ENCODE results near the gene CYSLTR2.
"Not testable (repeated sequence)": the region's sequence is repeated elsewhere in the genome, so short reads cannot be mapped to it uniquely, and the experiment has no call there.

CYSLTR2 gene

DNA sequence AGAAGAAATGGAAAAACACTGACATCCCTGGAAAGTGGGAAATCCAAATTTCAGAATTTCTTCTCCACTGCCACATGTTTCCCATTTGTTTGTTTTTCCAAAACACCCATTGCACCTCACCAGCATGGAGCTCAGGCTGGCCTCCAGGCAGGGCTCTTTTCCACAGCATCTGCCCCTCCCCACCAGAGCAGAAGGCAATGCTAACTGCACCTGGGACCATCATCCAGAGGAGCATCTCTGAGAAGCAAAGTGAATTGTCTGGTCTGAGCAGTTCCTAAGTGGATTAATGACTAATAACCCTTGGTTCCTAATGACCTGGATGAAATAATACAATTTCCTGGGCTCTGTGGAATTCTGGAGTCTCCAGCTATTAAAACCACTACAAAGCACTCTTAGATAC is 8.8 kb upstream of the CYSLTR2 start:
- no peak for DNase-seq (ENCODE audit: low read depth in 2 of 2)

DNA sequence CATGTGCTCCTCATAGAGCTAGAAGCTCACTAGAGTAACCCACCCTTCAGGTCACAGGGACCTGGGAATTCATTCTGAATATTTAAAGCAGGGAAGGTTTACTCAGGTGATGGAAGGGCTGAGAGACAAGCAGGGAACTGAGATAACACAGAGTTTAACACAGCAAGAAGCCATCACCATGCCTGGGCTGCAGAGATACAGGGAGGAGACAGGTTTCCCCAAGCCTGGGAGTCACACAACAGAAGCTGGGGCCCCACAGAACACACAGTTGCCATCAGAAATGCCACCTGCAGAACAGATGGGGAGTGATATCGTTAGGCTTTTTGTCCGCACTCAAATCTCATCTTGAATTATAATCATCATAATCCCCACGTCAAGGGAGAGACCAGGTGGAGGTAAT is 7.9 kb upstream of the CYSLTR2 start:
- no peak for DNase-seq (ENCODE audit: low read depth in 2 of 2)

DNA sequence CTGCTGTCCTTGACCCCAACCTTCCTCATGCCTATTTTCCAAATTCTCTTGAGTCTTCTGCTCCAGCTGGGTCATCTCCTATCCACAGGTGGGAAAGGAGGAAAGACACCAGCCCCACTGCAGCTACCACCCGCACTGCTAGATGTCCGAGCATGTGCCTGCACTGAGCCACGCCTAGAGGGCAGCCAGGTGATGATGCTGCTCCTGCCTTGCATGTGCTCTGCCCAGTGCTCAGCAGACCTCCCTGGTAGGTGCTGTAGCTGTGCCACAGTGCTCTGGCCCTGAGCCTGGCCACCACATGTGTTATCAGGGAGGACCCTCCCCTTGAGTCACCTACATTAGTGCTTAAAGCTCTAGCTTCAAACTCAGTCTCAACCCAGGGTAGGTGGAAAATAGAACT is 6.9 kb upstream of the CYSLTR2 start:
- DNase-seq (ENCODE audit: low read depth in 2 of 2): no peak

DNA sequence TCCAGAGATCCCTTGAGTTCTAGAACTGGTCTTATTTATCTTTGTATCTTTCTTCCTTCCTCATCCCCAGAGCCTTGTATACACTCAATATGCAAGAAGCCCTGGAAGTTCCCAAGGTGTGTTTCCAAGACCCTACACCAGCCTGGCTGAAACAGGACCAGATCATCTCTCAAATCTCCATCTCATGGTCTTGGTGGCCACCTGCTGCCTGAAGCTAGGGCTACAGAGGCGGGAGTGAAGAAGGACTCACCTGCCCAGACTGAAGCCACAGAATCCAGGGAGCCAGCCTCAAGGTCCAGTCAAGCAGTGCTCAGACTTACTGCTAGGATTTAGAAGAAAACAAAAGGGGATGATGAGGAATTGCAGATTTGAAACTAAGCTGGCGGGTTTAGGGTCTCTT is 6.1 kb upstream of the CYSLTR2 start:
- no peak for DNase-seq (ENCODE audit: low read depth in 2 of 2)

DNA sequence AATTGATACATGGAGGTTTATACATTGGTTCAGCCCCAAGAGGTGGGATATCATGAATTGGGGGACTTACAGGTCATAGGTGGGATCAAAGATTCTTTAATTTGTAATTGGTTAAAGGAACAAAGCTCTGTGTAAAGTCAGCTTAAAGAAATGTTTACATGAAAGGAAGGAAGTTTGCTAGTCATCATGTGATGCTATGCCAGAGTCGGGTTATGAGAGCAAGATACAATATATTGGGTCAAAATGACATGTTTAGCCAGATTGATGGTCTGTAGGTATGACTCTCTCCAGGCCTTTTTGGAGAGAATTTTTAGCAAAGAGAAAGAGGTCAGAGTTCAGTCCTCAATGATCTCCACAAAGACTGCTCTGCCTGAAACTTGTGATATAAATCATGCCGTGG is 5.3 kb upstream of the CYSLTR2 start:
- DNase-seq (ENCODE audit: low read depth in 2 of 2): no peak

DNA sequence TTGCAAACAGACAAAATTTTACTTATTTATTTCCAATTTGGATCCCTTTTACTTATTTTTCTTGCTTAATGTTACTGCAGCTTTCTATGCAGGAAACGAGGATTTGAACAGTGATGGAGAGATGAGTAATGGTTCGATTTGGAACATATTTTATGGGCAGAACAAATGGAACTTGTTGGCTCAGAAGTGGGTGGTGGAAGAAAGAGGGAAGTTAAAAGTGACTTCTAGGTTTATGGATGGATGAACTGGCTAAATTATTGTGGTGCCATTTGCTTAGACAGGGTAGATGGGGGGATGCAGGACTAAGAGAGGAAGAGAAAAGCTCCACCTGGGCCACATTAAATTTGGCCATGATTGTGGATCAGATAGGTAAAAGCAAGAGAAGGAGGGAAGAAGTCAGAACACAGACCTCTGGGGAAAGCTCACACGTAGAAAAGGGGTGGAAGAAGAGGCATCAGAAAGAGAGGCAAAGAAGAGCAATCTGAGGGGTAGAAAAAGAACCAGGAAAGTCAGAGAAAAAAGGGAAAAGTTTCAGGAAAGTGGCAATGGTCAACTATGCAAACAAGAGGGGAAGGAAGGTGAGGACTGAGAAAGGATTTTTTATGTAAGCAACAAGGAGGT is 768 bp upstream of the CYSLTR2 start:
- no peak for DNase-seq (ENCODE audit: low read depth in 2 of 2)

DNA sequence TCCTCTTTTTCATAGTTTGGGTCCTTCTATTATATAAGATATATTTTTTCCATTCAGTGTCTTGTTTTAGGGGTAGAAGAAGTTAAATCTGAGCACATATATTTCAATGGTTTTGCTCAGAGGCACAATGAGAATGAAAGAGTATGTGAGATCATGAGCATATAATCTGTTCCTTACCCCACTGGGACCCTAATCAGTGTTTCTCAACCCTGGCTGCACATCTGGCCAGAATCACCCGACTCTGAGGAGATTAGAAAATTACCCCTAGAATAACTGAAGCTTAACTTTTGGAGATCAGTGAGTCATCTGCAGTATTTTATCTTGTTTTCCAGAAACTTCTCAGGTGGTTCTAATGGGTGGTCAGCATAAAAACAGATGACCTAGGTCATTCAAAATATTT is 782 bp downstream of the CYSLTR2 start:
- no peak for DNase-seq (ENCODE audit: low read depth in 2 of 2)

DNA sequence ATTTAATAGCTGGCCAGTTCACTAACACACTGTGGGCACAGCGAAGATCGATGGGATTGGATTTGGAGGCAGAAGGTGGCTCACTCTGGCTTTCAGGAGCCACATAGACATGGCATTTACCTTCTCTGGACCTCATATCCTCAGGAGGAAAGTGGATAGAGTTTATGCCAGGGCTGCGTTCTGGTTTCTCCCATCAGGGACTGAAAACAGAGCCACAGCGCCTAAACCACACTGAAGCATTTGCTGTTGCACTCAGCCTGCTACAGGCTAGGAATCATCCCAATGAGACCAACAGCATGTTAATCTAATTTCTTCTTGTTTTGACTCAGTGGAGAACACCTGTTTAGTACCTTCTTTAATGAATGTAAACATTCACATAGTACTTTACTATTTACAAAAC is 1.6 kb downstream of the CYSLTR2 start:
- DNase-seq (ENCODE audit: low read depth in 2 of 2): no peak

DNA sequence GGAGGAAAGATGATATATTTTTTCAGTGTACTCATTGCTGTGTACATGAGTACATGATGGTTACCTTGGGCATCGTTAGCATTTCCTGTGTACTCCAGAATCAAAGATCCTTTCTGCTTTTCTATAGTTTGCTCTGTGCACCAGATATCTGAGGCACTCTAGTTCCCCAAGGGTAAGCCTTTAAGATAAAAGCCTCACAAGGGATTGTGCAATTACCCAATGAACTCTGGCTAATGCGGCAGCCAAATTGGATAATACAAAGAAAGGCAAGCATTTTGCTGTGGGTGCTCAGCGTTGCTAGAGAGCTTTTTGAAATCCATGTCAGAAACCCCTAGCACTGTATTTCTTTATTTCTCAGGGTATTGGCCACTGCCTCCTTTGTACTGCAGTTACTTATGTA is 2.9 kb downstream of the CYSLTR2 start:
- no peak for DNase-seq (ENCODE audit: low read depth in 2 of 2)

DNA sequence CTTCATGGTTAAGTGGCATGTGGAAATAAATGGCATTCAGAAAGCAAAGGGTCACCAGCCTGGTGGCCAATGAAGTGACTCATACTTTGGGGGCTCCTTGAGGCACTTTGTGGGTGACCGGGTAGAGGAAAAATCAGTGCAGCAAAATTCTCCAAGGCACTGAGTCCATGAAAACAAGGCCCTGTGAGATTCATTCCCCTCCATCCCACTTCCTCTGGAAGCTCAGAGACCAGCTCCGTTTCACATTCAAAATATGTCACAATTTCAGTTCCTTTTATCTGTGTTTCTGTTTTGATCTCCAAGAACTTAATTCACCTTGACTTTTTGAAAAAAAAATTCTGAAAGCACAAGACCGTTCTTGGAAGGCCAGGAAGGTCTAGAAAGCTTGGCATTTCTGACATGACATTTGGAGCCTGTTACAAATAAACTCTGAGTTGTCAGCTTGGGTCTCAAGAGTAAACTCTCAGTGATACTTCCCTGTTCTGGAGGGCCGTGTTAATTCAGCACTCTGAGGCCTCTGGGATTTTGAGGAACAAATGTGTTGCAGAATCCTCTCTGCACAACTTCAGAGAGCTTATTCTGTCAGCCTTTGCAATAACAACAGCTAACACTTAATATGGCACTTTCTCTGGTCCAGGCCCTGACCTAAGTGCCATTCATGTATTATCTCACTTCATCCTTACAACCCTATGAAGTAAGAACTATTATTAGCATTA is 6.8 kb downstream of the CYSLTR2 start:
- DNase-seq (ENCODE audit: low read depth in 2 of 2): no peak

DNA sequence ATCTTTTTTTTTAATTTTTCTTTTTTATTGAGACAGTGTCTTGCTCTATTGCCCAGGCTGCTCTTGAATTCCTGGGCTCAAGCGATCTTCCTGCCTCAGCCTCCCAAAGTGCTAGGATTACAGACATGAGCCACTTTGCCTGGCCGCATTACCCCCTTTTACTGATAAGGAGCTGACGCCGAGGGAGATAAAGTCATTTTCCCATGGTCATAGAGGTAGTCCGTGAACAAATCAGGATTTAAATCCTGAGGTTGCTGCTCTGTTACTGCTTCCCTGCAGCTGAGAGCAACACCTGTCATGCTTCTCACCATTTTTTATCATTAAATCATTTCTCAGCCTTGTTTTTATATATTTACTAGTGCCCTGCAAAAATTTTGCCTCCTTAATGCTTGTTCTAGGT is 7.4 kb downstream of the CYSLTR2 start:
- no peak for DNase-seq (ENCODE audit: low read depth in 2 of 2)

DNA sequence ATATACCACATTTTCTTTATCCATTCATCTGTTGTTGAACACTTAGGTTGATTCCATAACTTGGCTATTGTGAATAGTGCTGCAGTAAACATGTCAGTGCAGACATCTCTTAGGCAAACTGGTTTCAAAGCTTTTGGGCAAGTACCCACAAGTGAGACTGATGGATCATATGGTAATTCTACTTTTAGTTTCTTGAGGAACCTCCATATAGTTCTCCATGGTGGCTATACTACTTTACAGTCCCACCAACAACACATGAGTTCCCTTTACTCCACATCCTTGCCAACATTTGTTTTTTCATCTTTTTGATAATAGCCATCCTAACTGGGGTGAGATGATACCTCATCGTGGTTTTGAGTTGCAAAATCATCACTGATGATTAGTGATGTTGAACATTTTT is 8.5 kb downstream of the CYSLTR2 start:
- DNase-seq (ENCODE audit: low read depth in 2 of 2): no peak

DNA sequence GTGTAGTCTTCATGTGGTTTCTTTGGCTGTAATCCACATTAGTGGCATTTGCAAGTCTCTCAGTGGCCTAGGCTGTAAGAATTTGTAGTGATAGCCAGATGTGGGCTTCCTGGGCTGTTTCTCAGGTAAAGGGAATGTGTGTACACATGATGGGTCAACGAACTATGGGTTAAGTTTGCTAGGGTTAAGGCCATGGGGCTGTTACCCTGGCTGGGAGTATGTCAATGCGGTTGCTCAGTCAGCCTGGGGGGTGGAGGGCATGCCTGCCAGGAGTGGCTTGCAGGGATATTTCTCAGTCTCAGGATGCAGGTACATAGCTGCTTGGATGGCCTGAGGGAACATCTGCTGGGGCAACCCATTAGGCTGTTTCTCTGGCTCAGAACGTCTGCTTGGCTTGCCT is 13.4 kb downstream of the CYSLTR2 start:
- DNase-seq (ENCODE audit: low read depth in 2 of 2): no peak

DNA sequence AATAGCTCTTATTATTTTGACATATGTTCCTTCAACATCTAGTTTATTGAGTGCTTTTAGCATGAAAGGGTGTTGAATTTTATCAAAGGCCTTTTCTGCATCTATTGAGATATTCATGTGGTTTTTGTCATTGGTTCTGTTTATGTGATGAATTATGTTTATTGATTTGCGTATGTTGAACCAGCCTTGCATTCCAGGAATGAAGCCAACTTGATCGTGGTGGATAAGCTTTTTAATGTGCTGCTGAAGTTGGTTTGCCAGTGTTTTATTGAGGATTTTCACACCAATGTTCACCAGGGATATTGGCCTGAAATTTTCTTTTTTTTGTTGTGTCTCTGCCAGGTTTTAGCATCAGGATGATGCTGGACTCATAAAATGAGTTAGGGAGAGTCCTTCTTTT is 17.7 kb downstream of the CYSLTR2 start:
- DNase-seq (ENCODE audit: low read depth in 2 of 2): not testable (repeated sequence)

DNA sequence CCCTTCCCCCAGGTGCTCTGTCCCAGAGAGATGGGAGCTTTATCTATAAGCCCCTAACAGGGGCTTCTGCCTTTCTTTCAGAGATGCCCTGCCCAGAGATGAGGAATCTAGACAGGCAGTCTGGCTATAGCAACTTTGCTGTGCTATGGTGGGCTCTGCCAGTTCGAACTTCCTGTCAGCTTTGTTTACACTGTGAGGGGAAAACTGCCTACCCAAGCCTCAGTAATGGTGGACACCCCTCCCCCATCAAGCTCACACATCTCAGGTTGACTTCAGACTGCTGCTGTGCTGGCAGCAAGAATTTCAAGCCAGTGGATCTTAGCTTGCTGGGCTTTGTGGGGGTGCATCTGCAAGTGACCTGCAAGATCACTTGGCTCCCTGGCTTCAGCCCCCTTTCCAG is 21.5 kb downstream of the CYSLTR2 start:
- DNase-seq (ENCODE audit: low read depth in 2 of 2): no peak

DNA sequence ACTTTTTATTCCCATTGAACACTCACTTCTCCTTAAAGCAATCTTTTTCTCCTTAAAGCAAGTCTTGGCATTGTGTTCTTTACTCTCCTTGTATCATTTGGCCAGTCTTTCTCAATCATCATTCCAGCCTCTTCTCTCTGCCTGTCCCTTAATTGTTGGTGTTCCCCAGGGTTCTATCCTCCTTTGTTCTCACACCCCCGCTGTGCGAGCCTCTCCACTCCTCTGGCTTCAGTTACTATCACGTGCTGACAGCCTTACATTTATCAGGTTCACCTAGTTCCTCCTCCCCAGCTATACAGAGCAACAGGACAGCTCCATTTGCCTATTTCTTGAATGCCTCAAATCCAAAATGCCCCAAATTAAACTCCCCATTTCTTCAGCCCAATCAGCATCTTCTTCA is 24.6 kb downstream of the CYSLTR2 start:
- no peak for DNase-seq (ENCODE audit: low read depth in 2 of 2)

DNA sequence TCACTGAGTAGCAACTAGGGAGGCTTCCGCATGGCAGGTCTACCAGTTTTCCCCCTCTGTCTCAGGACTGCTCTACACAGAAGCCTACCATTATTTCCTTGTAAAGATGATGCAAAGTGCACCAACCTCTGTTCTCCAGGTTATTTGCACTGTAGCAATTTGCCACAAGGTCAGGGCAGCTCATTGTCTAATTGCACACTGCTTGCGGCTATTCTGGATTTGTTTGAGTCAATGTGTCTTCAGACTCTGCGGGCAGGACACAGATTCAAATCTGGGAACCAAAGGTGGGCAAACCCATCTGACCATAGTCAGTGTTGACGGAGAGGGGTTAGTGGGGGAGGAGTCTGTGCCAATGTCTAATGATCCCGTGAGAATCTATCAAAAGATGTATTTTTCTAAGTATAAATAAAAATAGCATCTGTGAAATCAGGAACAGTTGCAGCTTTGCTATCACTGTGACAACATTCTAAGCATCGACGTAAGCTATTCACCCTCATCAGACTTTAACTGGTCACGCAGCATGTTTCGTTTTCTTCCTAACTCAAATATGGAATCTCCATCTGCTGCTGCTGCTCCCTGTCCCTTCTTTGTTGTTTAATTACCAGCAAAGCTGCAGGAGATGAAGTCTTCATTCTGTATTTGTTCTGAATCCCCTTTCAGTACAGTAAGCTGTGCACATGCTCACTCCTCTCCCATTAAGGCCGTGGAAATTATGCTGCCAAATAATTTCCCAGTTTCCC is 26.4 kb downstream of the CYSLTR2 start:
- no peak for DNase-seq (ENCODE audit: low read depth in 2 of 2)

DNA sequence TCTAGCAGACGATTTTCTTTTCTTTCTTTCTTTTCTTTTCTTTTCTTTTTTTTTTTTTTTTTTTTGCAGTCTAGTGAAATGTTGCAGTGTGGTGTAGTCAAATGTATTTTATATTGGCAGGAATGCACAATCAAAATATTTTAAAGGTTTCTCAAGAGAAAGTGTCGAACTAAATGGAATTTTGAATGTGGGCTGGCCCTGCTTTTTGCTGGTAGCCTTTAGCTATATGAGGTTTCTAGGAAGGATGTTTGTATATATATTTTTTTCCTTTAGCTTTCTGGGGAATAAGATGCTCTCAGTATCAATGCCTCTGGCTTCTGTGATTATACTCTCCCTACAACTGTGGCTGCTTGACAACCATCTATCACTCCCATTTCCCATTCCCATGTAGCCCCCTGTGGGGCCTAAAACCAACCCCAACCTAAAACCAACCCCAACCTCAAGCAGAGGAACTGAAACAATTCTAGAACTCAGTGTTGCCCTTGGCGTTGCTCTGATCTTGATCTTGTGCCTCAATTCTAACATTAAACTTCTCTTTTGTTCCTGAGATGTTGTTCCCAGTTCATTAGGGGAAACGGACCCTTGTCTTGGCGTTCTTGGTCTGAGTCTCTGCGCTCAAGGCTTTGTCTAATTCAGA is 27.1 kb downstream of the CYSLTR2 start:
- DNase-seq (ENCODE audit: low read depth in 2 of 2): no peak

DNA sequence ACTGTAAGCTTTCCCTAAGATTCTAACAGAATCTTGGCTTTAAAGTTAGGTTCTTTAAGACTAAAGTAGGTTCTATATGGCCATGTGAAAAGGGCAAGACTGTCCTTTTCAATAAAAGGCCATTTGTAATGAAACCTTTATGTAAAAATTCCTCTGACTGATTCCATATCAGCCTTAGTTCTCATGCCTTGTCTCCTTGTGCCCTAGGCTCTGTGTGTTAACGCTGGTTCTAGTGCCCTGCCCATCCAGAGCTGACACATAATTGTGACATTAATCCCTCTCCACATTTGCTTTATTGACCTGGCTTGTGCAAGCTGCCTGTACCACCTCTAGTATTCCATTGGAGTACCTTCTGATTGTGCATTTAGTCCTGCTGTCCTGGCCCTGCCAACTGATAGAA is 28.2 kb downstream of the CYSLTR2 start:
- DNase-seq (ENCODE audit: low read depth in 2 of 2): no peak

DNA sequence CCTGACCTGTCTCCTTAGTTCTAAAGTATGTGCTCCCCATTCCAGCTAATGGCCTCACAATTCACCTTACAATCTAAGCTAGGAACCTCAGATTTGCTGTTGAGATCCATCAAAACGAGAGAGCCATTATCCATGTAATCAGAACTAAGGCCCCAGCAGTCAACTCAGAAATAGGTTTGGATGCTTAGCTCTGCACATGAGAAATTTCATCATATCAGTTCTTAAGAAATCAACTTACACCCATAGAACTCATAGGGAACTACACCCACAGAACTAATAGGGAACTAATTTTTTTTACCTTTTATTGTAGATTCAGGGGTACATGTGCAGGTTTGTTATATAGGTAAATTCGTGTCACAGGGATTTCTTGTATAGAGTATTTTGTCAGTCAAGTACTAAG is 28.7 kb downstream of the CYSLTR2 start:
- DNase-seq (ENCODE audit: low read depth in 2 of 2): no peak

DNA sequence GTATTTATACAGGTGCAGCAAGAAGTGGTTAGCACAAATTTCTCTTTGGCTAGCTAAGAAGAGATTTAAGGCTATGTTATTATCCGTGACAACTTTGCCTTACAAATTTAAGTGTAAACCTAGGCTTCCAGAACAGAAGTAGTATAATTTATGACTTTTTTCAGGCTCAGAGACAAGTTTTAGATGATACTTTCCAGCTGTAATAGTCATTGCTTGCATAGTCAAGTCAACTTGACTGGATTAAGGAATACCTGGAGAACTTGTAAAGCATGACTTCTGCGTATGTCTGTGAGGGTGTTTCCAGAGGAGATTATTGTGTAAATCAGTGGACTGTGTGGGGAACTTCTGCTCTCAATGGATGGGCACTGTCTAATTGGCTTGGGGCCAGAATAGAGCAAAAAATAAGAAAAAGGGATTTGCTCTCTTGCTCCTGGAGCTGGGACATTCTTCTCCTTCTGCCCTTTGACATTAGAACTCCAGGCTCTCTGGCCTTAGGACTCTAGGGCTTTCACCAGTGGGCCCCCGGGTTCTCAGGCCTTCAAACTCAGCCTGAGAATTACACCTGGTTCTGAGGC is 33.0 kb downstream of the CYSLTR2 start:
- no peak for DNase-seq (ENCODE audit: low read depth in 2 of 2)

DNA sequence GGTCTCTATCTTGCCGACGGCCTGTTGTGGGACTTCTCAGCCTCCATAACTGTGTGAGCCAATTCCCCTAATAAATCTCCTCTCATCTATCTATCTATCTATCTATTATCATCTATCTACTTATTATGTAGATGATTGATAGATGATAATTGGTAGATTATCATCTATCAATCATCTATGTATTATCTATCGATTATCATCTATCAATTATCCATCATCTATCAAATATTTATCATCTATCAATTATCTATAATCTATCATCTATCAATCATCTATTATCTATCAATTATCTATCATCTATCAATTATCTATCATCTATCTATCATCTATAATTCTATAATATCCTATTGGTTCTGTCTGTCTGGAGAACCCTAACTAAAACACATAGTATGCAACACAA is 33.5 kb downstream of the CYSLTR2 start:
- DNase-seq (ENCODE audit: low read depth in 2 of 2): no peak
